ENCODE data around the gene ATAD2B. TPM values are rescaled to one million over a fixed set of nuclear protein-coding genes. Genes with fewer than 3 reads are reported as not detected.

Gene ATAD2B
- total and polyA plus RNA-seq, 2 of the 8 experiments (the other 6 are each of a cell fraction or from before 2014, with no cell fraction given), result 3.4 to 16.1 TPM

- WGBS, 2 experiments (ENCODE audit: extremely low coverage in 1 of 2, insufficient coverage in 1 of 2, insufficient read length in 1 of 2, insufficient replicate concordance in 2 of 2, low coverage in 1 of 2, low lambda C conversion rate in 2 of 2, missing lambda C conversion rate in 1 of 2), result 92% methylated on average over 18 of the region's 18 CpGs; no CpG with 5 or more reads in 1 of the 2 experiments
Measured at GRCh38 chr2:23706613-23707078, 220.3 kb downstream of the ATAD2B start.

More at GRCh38 chr2:23706613-23707078, 220.3 kb downstream of the ATAD2B start:
- H3K18ac ChIP-seq (ENCODE audit: extremely low read depth, low read length), result no peak overlapping the region
- no peak overlapping the region for H4K8ac ChIP-seq (ENCODE audit: extremely low read depth, insufficient read depth, low read length)
- peaks cover 0 to 2% of the 10 kb centered on the region in 2 experiments for H4K20me1 ChIP-seq (replicated peaks in 1 of 2; ENCODE audit: control insufficient read depth in 1 of 2, insufficient read depth in 2 of 2, low read length in 2 of 2)
- no peak for DNase-seq (ENCODE audit: low read depth in 1 of 2, low spot score in 2 of 2)
- no peak overlapping the region for H3K4me2 ChIP-seq (ENCODE audit: insufficient read depth in 1 of 2, low read depth in 2 of 2, low read length in 2 of 2)
- H3K14ac ChIP-seq (ENCODE audit: insufficient read length), result no peak overlapping the region
- H2AK5ac ChIP-seq (ENCODE audit: low read depth, low read length), result no peak overlapping the region
- no peak overlapping the region for H2AFZ ChIP-seq (ENCODE audit: low read length)
- no peak overlapping the region for H2BK120ac ChIP-seq (replicated peaks; ENCODE audit: low read depth, low read length)
- no peak overlapping the region for H3K23ac ChIP-seq (ENCODE audit: insufficient read length)
- no peak overlapping the region for H4K5ac ChIP-seq (ENCODE audit: insufficient read length, low read depth, low read length)
- no peak overlapping the region for H2BK12ac ChIP-seq (ENCODE audit: low read depth, low read length)
- no peak for FAIRE-seq
- no peak overlapping the region for H3K27ac ChIP-seq (ENCODE audit: low read depth, low read length)
- no peak overlapping the region; the same call in 1 of the 2 replicates for H2BK5ac ChIP-seq (ENCODE audit: low read depth, low read length)
- POLR2A ChIA-PET (ENCODE audit: partially characterized antibody), result no interaction called here
- H3K79me2 ChIP-seq (ENCODE audit: control insufficient read depth in 1 of 2, insufficient read depth in 2 of 2, low read length in 2 of 2), result no peaks in the 10 kb centered on the region
- no peaks in the 10 kb centered on the region for H3K79me1 ChIP-seq (ENCODE audit: low read depth, low read length)
- CTCF ChIA-PET (ENCODE audit: partially characterized antibody), result interaction anchor here (0.9 to 1.9 kb wide), 9 partner anchors 8 to 250 kb away, joined by 3 to 5 read pairs (median 4); no protein-coding TSS in a partner anchor
- H3K4ac ChIP-seq (replicated peaks; ENCODE audit: insufficient read length, low read depth, low read length), result no peak overlapping the region
- no peaks in the 10 kb centered on the region for H3K9me3 ChIP-seq (ENCODE audit: insufficient read depth in 2 of 2, low read depth in 1 of 2, low read length in 1 of 2)
- no peak overlapping the region for H4K91ac ChIP-seq (replicated peaks; ENCODE audit: insufficient read length, low read length)
- H3K9ac ChIP-seq (replicated peaks in 1 of 4; ENCODE audit: extremely low read depth in 1 of 4, low read depth in 3 of 4, low read length in 3 of 4), result no peak overlapping the region
- H2BK20ac ChIP-seq (ENCODE audit: low read length), result no peak overlapping the region
- H2BK15ac ChIP-seq (ENCODE audit: low read length), result no peak overlapping the region
- H3K23me2 ChIP-seq (ENCODE audit: low read depth, low read length), result no peaks in the 10 kb centered on the region
- H3K4me1 ChIP-seq (replicated peaks in 1 of 4; ENCODE audit: control insufficient read depth in 3 of 4, insufficient read depth in 4 of 4, low read length in 3 of 4), result peaks cover 0 to 10% (median 0%) of the 10 kb centered on the region in 4 experiments; a peak in 4 of 7 replicates
- H3K56ac ChIP-seq (replicated peaks; ENCODE audit: insufficient read length, low read depth, low read length), result no peak overlapping the region
- no peak overlapping the region for H3K4me3 ChIP-seq (ENCODE audit: extremely low read depth in 1 of 4, insufficient read depth in 2 of 4, low read depth in 3 of 4, low read length in 4 of 4)
- TF ChIP-seq MAFK (IDR thresholded peaks at IDR 0.05; ENCODE audit: low read depth, low read length) (no peak), EP300 (IDR thresholded peaks at IDR 0.05; ENCODE audit: borderline replicate concordance in 1 of 2, low read depth in 2 of 2, low read length in 2 of 2) (no peak)
- H3K27me3 ChIP-seq (replicated peaks in 1 of 4; ENCODE audit: control insufficient read depth in 3 of 4, extremely low read depth in 1 of 4, insufficient read depth in 3 of 4, low read length in 3 of 4), result no peaks in the 10 kb centered on the region
- H3K36me3 ChIP-seq (ENCODE audit: control insufficient read depth in 2 of 4, insufficient read depth in 4 of 4, low read length in 3 of 4), result no peaks in the 10 kb centered on the region

All from H1 (cell line).